HG03060 (cell line): ENCODE results near the gene ID3.

Experiments used
- ATAC-seq: cut with Tn5 transposase; IDR thresholded peaks from one replicate; pipeline ENCODE4 v1.9.1; 2021; ENCODE audit warnings: low read depth, moderate number of reproducible peaks; ENCODE audit not compliant: unreplicated experiment

Gene ID3

GRCh38 chr1:23529146-23530086, 29.9 kb downstream of the ID3 start:
- no peak for ATAC-seq

- no peak for ATAC-seq
These were observed 30.9 kb downstream of the ID3 start for GRCh38 chr1:23528250-23528978.

GRCh38 chr1:23527900-23528249, 31.4 kb downstream of the ID3 start:
- ATAC-seq: no peak

GRCh38 chr1:23527366-23527765, 31.9 kb downstream of the ID3 start:
- ATAC-seq: no peak

- ATAC-seq: no peak
These were observed 32.8 kb downstream of the ID3 start for GRCh38 chr1:23526329-23527041.

- ATAC-seq: no peak
These were observed 33.6 kb downstream of the ID3 start for GRCh38 chr1:23525558-23526250.

GRCh38 chr1:23524716-23525401, 34.4 kb downstream of the ID3 start:
- ATAC-seq: no peak

- no peak for ATAC-seq
These were observed 35.1 kb downstream of the ID3 start for GRCh38 chr1:23524163-23524562.

- no peak for ATAC-seq
These were observed 36.9 kb downstream of the ID3 start for GRCh38 chr1:23522244-23522982.

GRCh38 chr1:23521588-23521987, 37.7 kb downstream of the ID3 start:
- no peak for ATAC-seq

GRCh38 chr1:23517581-23517980, 41.7 kb downstream of the ID3 start:
- ATAC-seq: no peak

GRCh38 chr1:23515905-23516304, 43.4 kb downstream of the ID3 start:
- no peak for ATAC-seq

- no peak for ATAC-seq
These were observed 45.1 kb downstream of the ID3 start for GRCh38 chr1:23514111-23514679.

GRCh38 chr1:23509896-23510295, 49.4 kb downstream of the ID3 start:
- ATAC-seq: no peak
